ENCODE results near the gene CHD6. TPM values are rescaled to one million over a fixed set of nuclear protein-coding genes. Genes with fewer than 3 reads are reported as not detected.

Gene CHD6
- total RNA-seq, 1 experiment from 2014 or later = 98.5 TPM

DNA sequence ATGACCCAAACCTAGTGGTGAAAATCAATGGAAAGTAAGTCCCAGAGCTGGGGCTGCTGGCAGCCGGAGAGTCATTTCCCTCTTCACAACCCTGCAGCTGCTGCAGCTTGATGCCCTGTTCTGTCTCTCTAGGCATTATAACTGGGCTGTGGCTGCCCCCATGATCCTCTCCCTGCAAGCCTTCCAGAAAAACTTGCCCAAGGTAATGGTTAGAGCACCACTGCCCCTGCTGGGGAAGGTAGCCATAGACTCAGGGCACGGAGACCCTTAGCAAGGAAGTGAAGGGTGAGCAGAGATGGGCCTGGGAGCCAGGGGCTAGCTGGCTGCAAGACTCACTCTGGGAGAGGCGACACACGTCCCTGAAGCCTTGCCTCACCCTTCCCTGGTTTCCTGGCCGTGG lies 265.5 kb downstream of the CHD6 start:
- intact Hi-C loops (cut with micrococcal nuclease; ENCODE audit: unreplicated experiment) = no loop called here
- no peaks in the 10 kb centered on the region for H3K36me3 Mint-ChIP-seq (ENCODE audit: insufficient read depth, unreplicated experiment)
- no peaks in the 10 kb centered on the region for H3K27me3 Mint-ChIP-seq (ENCODE audit: unreplicated experiment)
- H3K27ac Mint-ChIP-seq (ENCODE audit: unreplicated experiment) = no peak overlapping the region
- no TSS peak for BruUV-seq (replicated peaks)
- H3K4me1 Mint-ChIP-seq (ENCODE audit: low read depth, unreplicated experiment) = no peaks in the 10 kb centered on the region
- H3K4me3 Mint-ChIP-seq (ENCODE audit: low read depth, unreplicated experiment) = no peak overlapping the region
- no peaks in the 10 kb centered on the region for H3K9me3 Mint-ChIP-seq (ENCODE audit: low read depth, unreplicated experiment)
- no peak for DNase-seq
- CTCF ChIA-PET = interaction anchor here (1.5 kb wide), 1 partner anchor 12 kb away, joined by 4 read pairs; the partner anchor contains the start of gene LPIN3
- TF ChIP-seq CTCF (IDR thresholded peaks at IDR 0.05; ENCODE audit: unreplicated experiment) = no peak

DNA sequence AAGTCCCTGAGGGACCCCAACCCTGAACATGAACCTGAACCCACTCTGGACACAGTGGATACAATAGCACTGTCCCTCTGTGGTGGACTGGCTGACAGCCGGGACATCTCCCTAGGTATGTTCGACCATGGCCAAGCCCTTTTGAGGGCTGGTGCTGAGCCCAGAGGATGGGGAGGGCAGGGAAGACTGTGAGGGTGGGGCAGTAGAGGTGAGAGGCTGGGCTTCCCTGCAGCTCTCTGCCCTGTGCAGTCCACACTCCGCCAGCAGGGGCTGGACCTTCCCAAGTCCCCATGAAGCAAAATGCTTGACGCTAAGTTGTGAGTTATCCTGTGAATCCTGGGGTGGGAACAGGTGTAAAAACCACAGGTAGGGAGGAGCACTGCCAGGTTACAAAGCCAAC lies 266.1 kb downstream of the CHD6 start:
- CTCF ChIA-PET = no interaction called here
- Mint-ChIP-seq H3K4me3 (ENCODE audit: low read depth, unreplicated experiment) (no peak overlapping the region), H3K4me1 (ENCODE audit: low read depth, unreplicated experiment) (no peaks in the 10 kb centered on the region), H3K9me3 (ENCODE audit: low read depth, unreplicated experiment) (no peaks in the 10 kb centered on the region), H3K27me3 (ENCODE audit: unreplicated experiment) (no peaks in the 10 kb centered on the region), H3K36me3 (ENCODE audit: insufficient read depth, unreplicated experiment) (no peaks in the 10 kb centered on the region), H3K27ac (ENCODE audit: unreplicated experiment) (no peak overlapping the region)
- no TSS peak for BruUV-seq (replicated peaks)
- no peak for TF ChIP-seq CTCF (IDR thresholded peaks at IDR 0.05; ENCODE audit: unreplicated experiment)
- no peak for DNase-seq
- intact Hi-C loops (cut with micrococcal nuclease; ENCODE audit: unreplicated experiment) = no loop called here

All from Calu3 (cell line).